GM19467 (cell line): ENCODE data around the gene SYNE2.
"Not testable (repeated sequence)": the region's sequence is repeated elsewhere in the genome, so short reads cannot be mapped to it uniquely, and the experiment has no call there.

Source experiments
- ATAC-seq: cut with Tn5 transposase; IDR thresholded peaks from one replicate; pipeline ENCODE4 v1.9.1; 2021; ENCODE audit warnings: mild to moderate bottlenecking, moderate library complexity; ENCODE audit not compliant: unreplicated experiment

The SYNE2 gene

DNA sequence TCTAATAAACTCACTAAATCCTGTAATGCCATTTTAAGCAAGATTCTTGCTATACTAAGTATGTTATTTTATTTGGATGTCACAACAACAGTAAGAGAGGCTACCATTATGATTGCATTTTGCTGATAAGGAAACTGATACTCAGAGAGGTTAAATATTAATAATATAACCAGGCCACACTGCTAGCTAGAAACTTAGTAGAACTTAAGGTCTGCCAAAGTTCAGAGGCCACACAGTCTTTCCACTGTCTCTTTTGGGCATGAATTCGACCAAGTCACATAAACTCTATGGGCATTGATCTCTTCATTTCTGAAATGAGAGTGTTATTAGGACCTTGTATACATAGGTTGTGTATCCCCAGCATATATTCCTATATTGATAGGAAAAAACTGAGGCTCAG is 147.9 kb downstream of the SYNE2 start:
- no peak for ATAC-seq

DNA sequence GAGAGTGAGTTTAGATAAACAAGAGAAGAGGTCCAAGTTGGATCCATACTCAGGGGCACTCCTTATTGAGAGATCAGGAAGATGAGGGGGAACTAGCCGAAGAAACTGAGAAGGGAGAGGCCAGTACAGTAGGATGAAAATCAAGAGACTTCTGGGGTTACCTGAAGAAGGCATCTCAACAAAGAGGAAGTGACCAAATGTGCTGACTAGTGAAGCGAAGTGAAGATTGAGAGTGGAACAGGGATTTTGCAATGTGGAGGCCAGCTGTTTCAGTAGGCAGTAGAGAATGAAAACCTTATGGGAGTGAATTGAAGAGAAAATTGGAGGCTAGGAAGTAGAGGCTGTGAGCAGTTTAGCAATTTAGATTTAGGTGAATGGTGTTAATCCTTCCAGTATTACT is 153.0 kb downstream of the SYNE2 start:
- ATAC-seq: no peak

DNA sequence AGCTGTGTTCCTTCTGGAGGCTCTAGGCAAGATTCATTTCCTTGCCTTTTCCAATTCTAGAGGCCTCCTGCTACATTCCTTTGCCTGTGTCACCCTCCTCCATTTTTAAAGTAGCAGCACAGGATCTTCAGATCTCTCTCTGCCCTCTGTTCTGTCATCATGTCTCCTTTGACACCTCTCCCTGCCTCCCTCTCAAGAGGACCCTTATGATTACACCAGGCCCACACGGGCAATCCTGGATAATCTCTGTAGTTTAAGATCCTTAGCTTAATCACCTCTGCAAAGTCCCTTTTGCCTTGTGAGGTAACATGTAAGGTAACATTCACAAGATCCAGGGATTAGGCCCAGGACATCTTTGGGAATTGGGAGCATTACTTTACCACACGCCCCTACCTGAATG is 155.2 kb downstream of the SYNE2 start:
- ATAC-seq: no peak

DNA sequence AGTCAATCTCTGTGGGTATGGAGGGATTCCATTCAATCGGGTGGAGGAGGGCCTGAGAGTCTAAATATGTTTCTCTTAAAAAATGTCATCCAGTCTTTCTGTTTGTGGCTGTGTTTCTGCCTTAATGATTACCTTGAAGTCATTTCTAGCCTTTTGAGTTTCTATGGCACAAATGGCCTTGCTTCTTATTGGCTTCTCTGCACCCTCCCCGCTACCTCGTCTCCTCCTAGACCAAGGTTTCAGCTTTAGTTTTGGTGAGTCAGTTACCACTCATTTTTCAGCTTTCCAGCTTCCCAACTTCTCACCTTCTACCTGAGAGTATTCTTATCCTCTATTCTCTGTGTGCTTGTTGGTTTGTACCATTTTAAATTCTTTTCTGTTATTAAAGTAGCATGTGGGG is 159.2 kb downstream of the SYNE2 start:
- ATAC-seq: no peak

DNA sequence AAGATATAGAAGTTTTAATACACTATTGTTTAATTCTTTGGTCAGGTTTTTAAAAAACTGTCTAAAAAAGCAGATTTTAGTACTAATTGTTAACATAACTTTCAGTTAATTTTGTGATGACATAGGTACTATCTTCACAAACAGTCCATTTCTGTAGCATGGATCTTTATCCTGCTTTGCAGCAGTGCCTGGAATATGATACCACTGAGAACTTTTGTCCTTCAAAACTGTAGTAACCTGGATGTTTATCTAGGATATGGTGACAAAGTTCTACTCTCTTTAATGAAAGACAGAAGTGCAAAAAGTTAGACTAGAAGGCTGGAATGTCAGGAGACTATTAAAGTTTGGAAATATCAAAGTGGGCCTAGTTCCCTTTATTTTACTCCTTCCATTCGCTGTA is 159.9 kb downstream of the SYNE2 start:
- ATAC-seq: no peak

DNA sequence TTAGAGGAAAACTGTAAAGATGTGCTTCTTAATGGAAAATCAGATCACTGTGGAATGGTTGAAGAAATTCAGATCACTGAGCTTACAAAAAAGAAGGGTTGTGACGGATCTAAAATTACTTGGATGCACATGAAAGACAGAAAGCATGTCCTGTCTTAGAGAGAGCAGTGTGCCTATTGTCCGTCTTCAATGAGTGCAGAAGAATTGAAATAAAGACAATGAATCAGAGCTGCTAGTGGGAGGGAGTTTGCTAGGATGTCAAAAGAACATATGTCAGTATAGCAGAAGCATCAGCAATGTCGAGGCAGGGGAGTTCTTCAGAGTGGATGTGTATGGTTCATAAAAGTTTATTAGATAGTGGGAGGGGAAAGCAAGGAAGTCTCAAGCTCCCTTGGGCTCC is 172.7 kb downstream of the SYNE2 start:
- ATAC-seq: no peak

DNA sequence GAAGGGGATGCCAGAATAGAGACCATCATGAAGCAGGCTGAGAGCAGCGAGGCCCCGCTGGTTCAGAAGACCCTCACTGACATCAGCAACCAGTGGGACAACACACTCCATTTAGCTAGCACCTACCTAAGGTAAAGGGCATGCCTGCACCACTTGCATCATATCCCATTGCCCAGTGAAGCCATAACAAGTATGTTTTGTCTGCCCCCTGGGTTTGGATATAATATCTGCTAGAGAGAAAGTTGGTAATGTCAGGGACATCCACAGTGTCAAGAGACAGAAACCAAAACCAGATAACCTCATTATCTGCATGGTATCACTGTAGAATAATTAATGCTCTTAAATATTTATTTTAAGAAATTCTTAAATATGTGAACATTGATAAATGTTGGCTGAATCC is 173.8 kb downstream of the SYNE2 start:
- ATAC-seq: no peak

DNA sequence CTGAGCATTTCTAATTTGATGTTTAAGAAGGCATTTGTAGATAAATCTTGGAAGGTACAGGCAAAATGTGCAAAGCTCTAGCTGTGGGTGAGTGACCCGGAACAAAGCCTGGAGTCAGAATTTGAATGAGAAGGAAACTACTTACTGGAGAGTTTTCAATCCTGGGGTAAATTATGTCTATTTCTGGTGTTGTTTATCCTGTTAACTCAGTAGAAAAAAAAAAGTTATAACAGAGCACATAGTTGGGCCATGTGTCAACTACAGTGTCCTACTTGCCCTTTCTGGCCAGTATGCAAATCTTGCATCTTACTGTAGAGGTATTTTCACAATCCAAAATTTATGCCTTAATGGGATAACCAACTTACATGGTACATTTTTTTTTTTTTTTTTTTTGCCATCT is 182.3 kb downstream of the SYNE2 start:
- ATAC-seq: no peak

DNA sequence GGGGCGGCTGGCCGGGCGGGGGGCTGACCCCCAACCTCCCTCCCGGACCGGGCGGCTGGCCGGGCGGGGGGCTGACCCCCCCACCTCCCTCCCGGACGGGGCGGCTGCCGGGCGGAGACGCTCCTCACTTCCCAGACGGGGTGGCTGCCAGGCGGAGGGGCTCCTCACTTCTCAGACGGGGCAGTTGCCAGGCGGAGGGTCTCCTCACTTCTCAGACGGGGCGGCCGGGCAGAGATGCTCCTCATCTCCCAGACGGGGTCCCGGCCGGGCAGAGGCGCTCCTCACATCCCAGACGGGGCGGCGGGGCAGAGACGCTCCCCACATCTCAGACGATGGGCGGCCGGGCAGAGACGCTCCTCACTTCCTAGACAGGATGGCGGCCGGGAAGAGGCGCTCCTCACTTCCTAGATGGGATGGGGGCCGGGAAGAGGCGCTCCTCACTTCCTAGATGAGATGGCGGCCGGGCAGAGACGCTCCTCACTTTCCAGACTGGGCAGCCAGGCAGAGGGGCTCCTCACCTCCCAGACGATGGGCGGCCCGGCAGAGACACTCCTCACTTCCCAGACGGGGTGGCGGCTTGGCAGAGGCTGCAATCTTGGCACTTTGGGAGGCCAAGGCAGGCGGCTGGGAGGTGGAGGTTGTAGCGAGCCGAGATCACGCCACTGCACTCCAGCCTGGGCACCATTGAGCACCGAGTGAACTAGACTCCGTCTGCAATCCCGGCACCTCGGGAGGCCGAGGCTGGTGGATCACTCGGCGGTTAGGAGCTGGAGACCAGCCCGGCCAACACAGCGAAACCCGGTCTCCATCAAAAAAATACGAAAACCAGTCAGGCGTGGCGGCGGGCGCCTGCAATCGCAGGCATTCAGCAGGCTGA is 185.3 kb downstream of the SYNE2 start:
- not testable (repeated sequence) for ATAC-seq

DNA sequence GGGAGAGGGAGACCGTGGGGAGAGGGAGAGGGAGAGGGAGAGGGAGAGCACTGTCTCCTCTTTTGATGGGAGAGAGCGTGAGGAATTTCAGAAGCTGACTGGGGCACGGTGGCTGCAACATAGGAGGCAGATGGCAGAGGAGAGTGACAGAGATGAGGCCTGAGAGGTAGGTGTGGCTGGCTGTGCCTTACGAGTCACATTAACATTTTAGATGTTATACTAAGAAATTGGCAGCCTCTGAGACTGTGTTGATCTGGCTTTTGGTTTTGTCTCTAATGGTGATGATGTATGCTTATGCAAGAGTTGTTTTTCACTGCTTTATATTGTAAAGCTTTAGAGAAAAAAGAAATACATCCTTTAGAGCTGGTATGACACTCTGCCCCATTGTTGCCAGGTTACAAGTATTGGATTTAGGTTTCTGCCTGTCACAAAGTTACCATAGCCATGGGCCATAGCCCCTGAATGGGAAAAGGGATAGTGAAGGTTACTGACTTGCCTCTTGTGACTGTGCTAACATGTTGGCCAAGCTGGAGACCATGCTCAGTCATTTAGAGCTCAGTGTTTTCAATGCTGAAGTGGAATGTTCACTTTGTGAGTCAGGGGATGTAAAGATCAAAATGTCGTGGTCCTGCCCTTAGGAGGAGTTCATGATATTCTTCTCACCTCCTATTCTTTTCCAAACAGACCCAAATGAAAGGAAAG is 186.2 kb downstream of the SYNE2 start:
- ATAC-seq: no peak

DNA sequence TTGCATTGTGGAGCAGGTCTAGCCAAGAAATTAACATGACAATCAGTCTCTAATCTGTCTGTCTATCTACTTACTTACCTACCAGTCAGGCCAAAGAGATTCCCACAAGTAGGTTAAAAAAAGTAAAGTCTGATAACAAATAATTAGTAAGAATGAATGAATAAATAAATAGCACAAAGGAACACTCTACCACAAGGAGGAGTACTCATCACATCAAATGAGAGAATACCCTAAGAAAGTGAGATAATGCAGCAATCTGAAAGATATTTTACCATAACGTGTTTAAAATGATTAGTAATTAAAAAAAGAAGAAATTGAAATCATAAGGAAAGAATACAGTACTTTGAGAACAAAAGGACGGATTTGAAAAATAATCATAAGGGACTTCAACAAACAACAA is 187.2 kb downstream of the SYNE2 start:
- no peak for ATAC-seq

DNA sequence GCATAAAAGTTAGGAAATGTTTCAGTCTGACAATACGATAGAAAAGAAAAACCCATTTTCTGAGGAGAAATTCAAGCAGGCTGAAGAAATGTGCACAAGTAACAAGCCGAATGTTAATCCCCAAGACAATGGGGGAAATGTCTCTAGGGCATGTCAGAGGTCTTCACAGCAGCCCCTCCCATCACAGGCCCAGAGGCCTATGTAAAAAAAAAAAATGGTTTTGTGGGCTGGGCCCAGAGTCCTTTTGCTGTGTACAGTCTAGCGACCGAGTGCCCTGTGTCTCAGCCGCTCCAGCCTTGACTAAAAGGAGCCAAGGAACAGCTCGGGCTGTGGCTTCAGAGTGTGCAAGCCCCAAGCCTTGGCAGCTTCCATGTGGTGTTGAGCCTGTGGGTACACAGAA is 190.5 kb downstream of the SYNE2 start:
- ATAC-seq: not testable (repeated sequence)

DNA sequence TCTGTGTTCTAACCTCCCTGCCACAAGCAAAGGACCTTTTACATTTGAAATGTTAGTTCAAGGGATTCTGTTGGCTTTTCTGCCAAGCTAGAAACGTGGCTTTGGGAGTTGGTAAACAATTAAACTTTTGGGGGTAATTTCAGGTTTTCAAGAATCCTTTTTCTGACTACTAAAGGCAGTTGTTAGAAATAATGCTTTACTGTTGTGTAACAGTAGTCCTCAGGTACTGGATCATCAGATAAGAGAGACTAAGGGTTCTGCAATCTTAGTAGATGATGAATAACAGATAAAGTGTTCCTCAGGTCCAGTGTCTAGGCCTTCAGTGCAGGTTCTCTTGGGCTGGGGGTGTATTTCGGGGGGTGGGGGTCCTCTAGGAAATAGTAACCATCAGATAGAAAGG is 192.3 kb downstream of the SYNE2 start:
- ATAC-seq: no peak

DNA sequence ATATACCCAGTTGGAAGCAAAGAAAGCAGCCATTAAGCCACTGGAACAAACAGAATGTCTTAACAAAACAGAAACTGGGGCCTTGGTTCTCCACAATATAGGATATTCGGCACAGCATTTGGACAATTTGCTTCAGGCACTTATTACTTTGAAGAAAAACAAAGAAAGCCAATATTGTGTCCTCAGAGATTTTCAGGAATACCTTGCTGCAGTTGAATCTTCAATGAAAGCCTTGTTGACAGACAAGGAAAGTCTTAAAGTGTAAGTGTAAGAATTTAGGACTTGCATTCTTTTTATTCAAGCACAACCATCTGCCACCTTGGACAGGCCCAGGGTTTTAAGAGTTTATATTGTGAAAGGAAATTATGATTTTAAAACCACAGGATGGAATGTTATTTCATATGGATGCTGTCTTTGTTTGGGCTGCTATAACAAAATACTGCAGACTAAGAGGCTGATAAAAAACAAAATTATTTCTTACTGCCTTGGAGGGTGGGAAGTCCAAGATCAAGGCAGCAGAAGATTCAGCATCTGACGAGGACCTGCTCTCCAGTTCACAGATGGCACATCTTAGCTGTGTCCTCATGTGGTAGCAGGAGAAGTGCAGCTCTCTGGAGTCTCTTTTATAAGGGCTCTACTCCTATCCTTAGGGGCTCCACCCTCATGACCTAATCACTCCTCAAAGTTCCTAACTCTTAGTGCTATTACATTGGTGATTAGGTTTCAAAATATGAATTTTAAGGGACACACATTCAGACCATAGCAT is 197.0 kb downstream of the SYNE2 start:
- ATAC-seq: no peak

DNA sequence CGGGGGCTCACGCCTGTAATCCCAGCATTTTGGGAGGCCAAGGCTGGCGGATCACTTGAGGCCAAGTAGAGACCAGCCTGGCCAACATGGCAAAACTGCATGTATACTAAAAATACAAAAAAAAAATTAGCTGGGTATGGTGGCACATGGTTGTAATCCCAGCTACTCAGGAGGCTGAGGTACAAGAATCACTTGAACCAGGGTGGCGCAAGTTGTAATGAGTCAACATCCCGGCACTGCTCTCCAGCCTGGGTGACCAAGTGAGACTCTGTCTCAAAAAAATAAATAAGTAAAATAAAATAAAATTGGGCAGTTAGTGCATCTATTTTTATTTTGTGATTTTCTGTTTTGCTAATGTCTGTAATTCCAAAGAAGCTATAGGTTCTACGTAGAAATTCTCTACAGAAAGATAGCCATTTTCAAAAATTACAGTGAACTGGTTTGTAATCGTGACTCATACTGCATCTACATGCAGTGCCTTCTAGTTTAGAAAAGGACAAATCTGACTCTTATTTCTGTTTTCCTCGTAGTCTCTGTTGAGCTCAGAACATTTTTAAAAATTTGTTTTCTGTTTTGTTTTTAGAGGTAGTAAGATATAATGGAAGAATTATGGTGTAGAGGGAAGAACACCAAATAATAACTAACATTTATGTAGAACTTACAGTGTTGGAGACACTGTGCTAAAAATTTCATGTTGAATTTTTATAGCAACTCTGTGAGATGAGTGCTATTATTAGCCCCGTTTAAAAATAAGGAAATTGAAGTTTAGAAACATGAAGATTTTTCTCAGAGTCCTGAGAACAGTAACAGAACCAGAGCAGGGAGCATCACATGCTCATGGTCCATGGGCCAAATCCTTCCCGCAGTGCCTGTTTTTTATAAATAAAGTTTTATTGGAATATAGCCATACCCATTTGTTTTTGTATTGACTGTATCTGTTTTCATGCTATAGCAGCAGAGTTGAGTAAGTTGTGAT is 201.2 kb downstream of the SYNE2 start:
- ATAC-seq: no peak

DNA sequence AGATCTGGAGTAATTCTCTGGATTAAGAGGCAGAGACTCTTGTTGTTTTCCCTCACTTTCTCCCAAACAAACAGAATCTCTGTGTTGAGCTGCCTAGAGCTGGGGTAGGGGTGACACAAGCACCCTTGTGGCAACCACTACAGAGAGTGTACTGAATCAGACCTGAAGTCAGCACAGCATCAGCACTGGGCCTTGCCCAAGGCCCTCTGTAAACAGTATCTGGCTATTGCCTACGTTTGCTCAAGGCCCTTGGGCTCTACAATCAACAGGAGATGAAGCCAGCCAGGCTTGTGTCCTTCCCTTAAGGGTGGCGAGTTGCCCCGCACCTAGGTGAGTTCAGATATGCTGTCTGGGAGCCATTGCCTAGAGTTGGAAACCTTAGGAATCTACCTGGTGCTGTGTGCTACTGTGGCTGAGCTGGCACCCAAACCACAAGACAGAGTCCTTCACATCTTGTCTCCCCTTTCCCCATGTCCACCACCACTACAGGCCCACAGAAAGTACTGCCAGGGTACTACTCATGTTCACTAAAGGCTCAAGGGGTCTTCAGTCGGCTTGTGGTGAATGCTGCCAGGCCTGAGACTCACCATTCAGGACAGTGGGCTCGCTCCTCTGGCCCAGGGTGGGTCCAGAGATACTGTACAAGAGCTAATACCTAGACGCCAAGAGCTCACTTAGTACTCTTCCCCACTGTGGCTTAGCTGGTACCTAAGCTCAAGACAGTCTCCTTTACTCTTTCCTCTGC is 206.8 kb downstream of the SYNE2 start:
- no peak for ATAC-seq

DNA sequence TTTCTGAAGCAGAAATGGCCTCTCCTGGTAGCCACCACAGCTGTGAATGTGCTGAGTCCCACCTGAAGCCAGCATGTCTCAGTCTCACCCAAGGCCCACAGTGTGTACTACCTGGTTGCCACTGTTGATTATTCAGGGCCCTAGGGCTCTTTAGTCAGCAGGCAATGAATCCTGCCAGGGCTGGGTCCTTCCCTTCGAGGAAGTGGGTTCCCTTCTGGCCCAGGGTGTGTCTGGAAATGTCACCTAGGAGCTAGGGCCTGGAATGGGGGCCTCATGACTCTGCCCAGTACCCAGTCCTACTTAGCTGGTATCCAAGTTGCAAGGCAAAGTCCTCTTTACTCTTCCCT is 207.4 kb downstream of the SYNE2 start:
- ATAC-seq: no peak

DNA sequence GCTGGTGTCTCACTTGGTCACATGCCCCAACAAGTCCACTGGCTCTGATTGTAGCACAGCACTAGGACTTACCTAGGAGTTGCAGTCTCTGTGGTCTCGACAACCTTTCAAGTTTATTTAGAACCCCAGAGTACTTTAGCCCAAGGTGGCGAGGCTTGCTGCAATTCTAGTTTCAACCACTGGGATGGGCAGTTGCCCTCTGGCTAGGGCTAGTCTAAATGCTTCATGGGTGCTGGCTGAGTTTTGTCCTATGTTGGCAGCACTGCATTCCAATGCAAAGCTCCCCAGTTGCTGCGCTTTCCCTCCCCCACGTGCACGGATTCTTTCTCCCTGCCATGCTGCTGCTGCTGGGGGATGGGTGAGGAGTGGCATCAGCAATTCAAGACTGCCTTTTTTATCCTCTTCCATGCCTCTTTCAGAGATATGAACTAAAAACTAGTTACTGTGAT is 207.9 kb downstream of the SYNE2 start:
- ATAC-seq: no peak

DNA sequence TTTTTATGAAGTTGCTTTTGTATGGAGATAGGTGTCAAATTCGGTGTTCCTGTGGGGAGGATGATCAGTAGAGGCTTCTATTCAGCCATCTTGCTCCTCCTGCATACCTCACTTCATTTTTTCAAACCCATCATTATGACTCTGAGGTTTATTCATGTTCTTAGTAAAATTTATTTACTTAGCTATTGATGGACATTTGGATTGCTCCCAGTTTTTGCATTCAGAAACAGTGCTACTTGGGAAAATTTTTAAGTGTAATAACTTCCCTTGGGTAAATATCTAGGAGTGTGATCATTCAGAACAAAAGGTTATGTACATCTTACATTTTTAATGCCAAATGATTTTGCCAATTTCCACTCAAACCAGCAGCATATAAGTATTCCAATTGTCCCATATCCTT is 208.3 kb downstream of the SYNE2 start:
- no peak for ATAC-seq

DNA sequence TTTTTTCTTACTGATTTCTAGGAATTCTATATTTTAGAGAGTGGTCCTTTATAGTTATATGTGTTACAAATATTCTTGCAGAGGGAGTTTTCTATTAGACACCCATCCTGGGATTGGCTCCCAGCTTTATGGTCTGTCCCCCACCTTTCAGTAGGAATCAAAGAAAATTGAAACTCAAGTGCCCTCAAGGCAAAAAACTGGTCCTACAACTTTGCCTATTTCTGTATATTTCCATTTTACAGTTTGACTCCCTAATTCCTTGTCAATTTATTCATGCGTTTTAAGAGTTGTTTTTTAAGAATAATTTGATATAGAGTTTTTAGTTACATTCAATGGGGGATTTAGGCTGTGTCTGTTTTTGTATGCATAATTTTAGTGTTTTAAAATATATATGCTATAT is 208.9 kb downstream of the SYNE2 start:
- no peak for ATAC-seq
